HTR-8/SVneo (cell line): Measurements from ENCODE around the gene TMCO4.

ENCODE experiments used
- DNase-seq: peaks from one replicate; pipeline ENCODE4 v3.0.0; 2011; ENCODE audit warnings: low spot score, mixed read lengths; ENCODE audit not compliant: insufficient read length
- FAIRE-seq: peaks from 2 replicates; lab custom pipeline; 2011; peaks lifted over from hg19 to GRCh38; lab: Jason Lieb, UNC

The TMCO4 gene

DNA sequence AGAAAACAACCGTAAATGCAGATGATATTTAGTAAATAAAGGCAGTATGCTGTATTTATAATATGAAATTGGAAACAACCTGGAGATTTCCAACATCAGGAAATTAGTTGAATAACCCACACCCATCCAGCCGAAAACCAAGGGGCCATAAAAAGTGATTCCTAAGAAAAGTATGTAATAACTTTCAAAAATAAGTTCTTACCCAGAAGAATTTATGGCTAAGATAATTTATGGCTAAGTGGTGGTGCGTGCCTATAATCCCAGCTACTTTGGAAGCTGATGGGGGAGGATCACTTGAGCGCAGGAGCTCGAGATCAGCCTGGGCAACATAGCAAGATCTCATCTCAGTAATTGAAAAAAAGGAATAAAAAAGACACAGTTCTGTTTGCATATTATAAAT lies 43.2 kb downstream of the TMCO4 start:
- DNase-seq = no peak

DNA sequence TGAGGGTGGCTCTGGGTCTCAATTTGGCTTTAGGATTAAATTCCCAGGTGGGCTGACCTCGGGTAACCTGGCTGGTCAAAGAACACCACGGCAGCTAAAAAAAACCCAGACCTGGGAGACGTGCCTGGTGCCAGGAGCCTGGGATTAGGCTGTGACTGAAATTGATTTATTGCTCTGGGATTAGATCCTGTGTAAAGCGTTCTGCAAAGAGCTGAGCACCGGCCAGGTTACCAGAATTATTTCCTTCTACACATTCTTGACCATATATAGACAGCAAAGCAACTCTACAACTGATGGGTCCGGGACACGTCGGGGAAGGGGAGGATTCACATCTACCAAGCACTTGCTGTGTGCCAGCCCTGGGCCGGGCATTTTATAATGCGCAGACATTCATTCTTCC lies 45.2 kb downstream of the TMCO4 start:
- no peak for FAIRE-seq
- peak; percentile 54 for DNase-seq

More for the DNA sequence above, 43.2 kb downstream of the TMCO4 start:
- FAIRE-seq = no peak

DNA sequence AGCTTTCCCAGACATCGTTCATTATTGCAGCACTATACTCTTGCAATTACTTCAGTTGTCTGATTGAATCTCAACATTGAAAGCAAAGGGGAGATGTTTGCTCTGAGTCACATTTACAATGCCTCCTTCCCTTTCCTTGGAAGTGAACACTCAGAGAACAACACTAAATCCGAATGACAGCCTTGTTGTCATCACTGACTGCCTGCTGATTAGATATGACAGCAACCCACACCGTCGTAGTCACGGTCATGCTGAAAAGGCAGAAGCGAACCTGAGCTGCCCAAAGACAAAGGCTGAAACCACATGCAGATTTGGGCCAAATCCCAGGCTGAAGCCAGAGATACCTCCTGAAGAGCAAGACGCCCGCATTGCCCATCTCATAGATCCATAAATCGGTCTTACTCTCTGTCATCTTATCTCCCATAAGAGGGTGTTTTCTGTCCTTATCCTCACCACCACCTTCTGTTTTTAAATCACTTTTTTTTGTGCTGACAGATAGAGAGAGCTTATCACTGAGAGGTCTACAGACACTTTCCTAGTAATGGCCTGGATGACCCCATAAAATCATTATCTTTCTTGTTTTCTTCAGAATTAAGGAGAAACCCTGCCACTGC lies 47.5 kb downstream of the TMCO4 start:
- FAIRE-seq = peak; percentile 76
- no peak for DNase-seq

DNA sequence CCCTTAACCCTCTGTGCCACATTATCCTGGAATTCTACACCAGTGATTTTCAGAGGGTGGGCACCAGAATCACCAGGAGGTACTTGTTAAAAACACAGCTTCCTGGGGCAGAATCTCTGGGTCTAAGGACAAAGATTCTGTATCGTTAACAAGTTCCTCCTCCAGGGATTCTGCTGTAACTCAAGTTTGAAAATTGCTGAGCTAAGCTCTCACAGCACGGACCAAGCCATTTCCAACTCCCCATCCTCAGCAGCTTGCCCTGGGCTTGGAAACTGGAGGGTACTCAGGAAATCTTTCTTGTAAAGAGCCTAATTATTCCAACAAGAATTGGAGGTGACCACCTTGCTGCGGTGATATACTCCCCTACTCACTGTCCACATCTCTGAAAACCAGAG lies 48.8 kb downstream of the TMCO4 start:
- FAIRE-seq = no peak
- no peak for DNase-seq

DNA sequence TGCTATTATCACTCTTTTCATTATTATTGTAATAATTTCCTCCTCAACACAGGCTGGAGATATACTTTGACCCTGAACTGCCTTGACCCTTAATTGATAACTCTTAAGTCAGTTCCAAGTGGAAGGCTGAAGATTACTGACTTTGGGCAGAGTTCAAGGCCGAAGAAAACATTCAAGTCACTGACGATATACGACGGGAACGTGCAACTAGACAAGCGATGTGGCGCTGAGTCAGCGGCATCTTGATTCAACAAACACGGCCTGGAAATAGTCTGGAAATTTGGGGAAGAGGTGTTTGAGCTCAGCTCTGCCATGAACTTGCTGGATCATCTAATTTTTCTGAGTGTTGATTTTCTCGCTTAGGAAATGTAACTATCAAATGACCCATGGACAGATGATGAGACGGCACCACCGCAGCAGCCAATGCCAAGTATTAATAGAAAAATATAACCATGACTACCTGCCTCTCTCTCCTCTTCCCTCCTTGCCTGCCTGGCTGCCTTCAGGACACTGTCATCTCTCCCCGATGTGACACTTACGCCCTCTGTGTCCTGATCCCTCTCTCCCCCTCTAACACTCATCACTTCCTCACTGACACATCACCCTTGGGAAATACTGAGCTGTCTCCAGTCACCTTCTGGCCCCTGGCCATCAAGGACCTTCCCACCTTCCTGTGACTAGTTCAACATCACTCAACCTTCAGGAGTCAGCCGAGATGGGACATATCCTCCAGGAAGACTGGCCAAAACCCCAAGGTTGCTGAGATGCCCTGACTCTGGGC lies 49.4 kb downstream of the TMCO4 start:
- FAIRE-seq (peak; percentile 82), DNase-seq (no peak)

DNA sequence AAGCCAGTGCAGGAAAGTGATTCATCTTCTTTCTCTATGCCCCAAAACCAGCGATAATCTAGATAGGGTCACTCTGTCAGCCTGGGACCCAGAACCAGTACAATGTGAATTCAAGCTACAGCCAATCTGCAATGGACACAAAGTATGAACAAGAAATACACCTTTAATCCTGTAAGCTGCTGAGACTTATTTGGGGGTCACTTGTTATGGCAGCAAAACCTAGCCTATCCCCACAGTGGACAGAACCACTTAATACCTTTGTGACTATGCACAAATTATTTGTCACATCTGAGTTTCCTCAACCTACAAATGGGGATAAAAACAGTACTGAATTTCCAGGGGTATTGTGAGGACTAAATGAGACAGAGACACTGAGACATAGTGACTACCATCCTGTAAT lies 50.0 kb downstream of the TMCO4 start:
- DNase-seq = no peak
- FAIRE-seq = no peak

DNA sequence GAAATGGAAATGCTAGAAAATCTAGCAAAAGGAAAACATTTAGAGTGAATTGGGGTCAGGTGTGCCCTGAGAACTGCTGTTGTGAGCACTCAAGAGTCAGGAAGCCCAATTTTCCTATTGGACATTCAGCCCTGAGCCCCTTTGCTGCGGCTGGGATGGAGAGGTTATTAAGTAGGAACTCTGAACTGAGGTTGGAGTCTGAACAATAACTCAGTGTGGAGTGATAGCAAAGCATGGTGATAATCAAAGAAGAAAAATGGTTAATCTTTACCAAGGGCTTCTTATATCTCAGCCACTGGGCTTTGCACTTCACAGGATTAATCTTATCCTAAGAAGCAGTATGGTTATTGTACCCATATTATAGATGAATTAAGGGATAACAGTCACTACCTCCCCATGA lies 52.0 kb downstream of the TMCO4 start:
- FAIRE-seq = no peak

DNA sequence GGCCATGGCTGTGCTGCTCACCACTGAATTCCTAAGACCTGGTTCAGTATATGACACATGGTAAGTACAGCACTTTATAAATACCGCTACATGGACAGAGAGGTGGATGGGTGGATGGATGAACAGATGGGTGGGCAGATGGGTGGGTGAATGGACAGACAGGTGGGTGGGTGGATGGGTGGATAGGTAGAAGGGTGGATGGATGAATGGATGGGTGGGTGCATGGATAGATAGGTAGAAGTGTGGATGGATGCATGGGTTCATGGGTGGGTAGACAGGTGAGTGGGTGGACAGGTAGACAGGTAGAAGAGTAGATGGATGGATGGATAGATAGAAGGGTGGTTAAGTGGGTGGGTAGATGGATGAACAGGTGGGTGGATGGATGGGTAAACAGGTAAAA lies 54.8 kb downstream of the TMCO4 start:
- DNase-seq (no peak), FAIRE-seq (no peak)

More for the DNA sequence above, 52.0 kb downstream of the TMCO4 start:
- DNase-seq = no peak

DNA sequence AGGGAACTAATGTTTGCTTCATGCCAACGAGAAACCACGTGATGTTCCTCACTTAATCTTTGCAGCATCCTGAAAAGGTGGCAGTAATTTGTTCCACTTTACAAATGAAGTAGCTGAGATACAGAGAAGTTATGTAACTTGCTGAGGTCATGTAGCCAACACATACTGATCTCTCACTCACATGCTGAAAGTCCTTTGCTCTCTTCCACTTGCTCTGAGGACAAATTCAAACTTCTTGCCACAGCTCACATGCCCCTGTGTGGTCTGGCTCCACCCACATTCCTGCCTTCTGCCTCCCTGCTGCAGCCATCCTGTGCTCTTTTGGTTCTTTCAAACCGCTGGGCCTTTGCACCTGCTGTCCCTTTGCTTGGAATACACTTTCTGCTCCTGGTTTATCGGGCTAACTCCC lies 55.4 kb downstream of the TMCO4 start:
- DNase-seq (no peak), FAIRE-seq (no peak)

DNA sequence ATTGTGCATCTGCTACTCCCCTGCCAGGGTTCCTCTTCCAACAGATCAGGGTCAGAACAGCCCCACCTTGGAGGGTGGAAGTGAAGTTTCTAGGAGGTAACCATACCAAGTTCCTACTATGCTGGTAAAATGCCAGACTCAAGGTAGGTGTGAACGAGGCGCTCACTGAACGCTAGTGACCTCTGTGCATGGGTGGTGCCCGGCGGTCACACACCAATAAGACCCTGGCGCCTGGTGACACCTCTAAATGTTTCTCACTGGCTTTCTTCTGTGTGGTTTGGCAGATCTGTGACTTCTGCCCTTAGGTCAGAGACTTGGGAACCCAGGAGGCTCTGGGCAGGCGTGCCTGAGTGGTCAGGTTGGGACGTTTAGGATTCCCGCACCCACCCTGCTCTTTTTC lies 55.9 kb downstream of the TMCO4 start:
- DNase-seq (no peak), FAIRE-seq (no peak)

DNA sequence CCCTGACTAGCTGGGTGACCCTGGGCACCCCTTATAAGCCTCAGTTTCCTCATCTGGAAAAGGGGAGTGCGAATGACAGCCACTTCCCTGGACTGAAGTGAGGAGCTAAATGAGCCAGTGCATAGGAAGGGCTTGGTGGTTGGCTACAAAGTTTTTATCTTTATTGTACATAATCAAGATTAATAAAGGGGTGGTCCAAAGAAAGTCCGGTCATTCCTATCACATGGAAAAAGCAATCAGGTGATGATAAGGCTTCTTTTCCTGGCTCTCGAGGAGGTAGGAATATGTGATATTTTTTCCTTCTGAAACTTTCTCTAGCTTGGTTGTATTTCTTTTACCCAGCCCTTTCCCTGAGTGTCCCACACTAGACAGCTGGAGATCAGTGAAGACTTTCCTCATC lies 56.5 kb downstream of the TMCO4 start:
- no peak for DNase-seq
- FAIRE-seq = no peak

DNA sequence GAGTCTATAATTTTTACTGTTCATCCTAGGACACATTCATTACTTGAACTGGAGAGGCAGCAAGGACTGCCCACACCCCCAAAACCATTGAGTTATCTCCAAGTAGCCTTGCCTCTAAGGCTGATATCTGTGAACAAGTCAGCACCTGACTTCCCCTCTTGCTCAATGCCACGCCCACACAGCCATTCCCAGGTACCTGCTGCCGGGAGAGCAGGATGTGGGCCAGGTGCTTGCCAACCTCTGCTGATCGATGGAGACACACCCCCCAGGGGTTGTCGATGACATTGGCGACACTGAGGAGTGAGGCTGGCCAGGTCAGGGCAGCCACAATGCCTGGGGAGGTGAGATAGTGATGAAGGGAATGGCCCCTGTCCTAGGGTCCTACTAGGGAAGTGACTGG lies 60.1 kb downstream of the TMCO4 start:
- FAIRE-seq (no peak), DNase-seq (no peak)

DNA sequence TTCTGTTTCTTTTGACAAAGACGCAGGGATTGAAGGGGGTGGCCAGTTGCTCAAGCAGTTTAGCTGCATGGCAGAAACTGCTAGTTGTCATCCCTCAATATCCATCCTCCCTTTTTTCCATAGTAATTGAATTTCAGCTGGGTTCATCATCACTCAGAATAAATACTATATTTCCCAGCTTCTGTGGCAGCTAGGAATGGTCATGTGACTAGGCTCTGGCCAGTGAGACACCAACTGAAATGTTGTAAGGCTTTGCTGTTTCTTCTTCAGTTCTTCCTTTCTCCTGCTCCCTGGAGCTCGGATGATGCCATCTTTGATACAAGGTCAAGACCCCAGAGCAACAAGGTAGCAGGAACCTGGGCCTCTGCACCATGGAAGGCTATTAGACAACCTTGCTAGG lies 61.0 kb downstream of the TMCO4 start:
- no peak for FAIRE-seq

DNA sequence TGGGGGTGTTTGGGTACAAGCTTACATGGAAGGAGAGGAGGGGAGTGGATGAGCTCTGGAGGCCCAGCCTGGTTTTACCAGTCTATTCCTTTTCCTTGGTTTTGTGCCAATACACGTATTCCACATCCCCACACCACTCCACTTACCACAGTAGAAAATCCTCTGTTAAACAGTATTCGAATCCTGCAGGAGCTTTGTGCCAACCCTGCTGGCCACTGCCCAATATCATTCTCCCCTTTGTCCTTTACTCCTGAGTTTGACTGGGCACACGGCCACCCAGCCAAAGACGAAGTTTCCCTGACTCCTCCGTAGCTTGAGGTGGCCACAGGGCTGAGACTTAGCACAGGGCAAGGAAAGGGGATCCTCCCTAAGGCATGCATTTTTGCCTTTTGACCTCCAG lies 61.6 kb downstream of the TMCO4 start:
- no peak for DNase-seq
- FAIRE-seq = no peak

More for the DNA sequence above, 61.0 kb downstream of the TMCO4 start:
- DNase-seq = no peak

DNA sequence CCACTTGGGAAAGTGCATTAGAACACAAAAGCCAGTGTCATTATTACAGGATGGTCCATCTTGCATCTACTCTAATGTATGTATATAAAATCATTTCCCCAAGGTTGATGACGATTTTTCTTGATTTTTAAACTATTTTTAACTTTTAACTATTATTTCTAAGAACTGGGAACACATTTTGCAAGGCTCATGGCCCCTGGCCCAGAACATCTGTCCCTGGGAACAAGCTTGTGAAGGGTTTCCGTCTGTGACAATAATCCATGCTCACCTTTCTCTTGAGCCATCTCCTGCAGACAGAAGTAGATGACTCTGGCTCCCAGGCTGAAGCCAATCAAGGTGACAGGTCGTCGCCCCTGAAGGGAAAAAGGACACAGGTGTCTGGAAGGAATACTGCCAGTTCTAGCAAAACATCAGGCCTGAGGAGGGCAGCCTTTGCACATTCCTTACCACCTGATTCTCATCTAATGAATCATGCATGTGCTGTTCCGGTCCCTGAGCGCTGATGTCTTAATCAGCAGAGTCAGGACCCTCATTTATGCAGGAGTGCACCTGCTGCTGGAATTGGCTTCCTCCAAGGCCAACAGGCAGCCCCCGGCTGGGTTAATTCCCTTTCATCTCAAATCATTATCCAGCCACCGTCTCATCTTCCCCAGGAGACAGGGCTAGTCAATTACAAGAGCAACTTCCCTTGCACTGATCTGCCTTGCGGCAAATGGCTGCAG lies 62.5 kb downstream of the TMCO4 start:
- peak; percentile 68 for DNase-seq
- peak; percentile 44 for FAIRE-seq

DNA sequence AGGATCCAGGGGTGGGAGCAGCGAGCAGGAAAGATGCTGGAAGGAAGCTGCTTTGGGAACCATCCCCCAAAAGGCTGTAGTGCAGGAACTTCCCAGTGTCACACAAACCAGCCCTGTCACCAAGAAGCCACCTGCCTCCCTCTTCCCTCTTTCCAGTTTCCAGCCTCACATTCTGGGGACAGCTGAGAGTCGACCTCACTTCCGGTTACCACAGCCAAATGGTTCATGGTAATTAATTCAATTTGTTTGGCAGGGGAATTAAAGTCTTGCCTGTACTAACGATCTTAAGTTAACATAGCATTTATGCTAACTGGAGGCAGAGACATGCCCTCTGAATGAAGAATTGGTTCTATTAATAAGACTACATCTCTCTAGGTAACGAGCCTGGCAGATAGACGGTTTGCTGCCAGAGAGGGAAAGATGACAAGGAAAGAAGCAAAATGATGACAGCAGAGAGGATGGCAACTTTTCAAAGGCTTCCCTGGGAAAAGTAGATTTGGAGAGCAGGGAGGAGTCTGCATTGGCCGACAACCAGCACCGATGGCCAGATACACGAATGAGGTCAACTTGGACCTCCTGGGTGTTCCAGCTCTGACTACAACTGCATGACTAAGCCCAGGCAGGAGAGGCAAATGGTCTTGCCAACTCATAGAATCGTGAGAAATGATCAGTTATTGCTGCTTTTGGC lies 64.1 kb downstream of the TMCO4 start:
- DNase-seq (peak; percentile 19), FAIRE-seq (no peak)

DNA sequence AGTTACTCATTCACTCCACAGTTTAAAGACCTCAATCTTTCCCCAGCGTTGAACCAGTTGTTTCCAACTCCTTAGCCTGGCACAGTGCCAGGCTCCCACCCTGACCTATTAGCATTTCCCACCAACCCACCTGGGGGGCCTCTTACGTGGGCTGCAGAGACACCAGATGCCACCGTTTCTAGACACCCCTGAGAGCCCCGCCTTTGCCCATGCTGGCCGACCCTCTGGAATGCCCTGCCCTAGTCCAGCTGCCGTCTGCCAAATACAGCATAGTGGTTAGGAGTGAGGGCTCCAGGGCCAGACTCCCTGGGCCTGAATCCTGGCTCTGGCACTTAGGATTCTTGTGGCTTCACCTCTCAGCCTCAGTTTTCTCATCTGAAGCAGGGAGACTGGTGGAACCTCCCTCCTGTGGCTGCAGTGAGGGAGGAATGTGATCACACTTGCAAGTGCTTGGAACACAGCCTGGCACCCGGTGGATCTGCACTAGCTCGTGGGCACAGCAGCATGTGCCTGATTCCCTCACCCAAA lies 65.2 kb downstream of the TMCO4 start:
- no peak for FAIRE-seq
- no peak for DNase-seq

DNA sequence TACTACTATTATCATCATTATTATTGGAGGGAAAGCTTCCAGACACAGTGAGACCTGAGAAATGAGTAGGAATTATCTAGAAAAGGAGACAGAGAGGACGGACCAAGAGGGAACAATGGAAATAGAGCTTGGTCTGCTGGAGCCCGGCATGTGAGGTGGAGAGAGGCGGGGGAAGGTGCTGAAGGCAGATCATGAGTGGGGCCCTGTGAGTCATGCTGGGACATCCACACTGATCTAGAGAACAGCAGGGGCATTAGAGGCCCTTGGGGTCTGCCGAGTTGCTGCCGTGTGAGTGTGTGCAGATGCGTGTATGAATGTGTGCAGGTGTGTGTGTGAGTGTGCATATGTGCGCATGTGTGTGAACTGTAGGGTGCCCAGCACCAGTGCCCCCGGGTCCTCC lies 65.7 kb downstream of the TMCO4 start:
- FAIRE-seq (no peak), DNase-seq (no peak)

DNA sequence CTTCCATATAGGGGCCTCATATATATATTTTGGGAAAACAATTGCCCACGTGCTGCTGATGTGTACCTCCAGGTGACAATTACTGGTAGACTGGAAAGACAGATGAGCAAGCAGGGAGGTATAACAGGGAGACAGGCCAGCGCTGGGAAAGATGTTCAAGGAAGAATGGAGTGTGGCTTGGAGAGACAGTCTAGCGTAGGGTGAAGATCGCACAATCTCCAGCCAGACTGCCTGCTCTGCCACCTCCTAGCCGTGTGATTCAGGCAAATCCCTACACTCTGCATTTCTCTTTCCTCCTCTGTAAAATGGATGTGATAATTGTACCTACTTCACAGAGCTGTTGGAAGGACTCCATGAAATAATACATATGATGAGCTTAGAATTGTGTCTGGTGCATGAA lies 66.1 kb downstream of the TMCO4 start:
- no peak for DNase-seq
- no peak for FAIRE-seq

DNA sequence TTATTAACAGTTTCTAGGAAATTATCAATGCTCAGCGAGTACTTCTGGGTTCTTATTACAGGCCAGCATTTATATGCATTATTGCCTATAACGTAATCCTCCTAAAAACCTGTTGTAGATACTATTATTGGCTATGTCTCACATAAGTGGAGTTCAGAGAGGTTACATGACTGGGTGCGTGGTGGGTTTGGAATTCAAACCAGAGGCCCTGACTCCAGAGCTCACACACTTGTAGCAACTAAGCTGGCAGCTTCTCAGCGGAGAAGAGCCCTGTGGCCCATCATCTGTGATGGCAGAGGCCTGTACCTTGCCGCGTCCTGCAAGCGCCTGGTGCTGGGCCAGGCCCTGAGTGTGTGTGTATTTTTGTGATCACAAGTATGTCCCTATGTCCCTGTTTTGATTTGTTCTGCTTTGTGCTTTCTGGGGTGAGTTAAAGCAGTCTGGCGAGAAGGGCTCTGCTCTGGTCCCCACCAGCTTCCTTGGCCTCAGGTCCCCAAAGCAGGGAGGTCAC lies 68.3 kb downstream of the TMCO4 start:
- DNase-seq = no peak
- no peak for FAIRE-seq
